HepG2 (cell line): ENCODE data around the gene PCOLCE2. TPM values are rescaled to one million over a fixed set of nuclear protein-coding genes. Genes with fewer than 3 reads are reported as not detected.

Experiments
- ELF4 ChIP-seq: sonication (generic); formaldehyde crosslinking; IDR thresholded peaks from 2 replicates; pipeline ENCODE4 v1.5.0; 2020; ENCODE audit warnings: missing genetic modification reagents, mild to moderate bottlenecking, moderate library complexity, borderline replicate concordance
- EP300 ChIP-seq, 3 experiments: sonication (generic) in 1 of 3; formaldehyde crosslinking in 1 of 3; IDR thresholded peaks; 2 replicates each; pipeline versions ENCODE4 v1.5.1 to v1.6.1; 2011 to 2020; ENCODE audit warnings: low read depth in 2 of 3, low read length in 2 of 3, borderline replicate concordance in 1 of 3, improper control_type of control experiment in 1 of 3, mild to moderate bottlenecking in 1 of 3, missing genetic modification reagents in 1 of 3, moderate library complexity in 1 of 3
- FOXP4 ChIP-seq: sonication (generic); formaldehyde crosslinking; IDR thresholded peaks from 2 replicates; pipeline ENCODE4 v1.4.0; 2020; ENCODE audit warnings: missing genetic modification reagents
- GATAD1 ChIP-seq: IDR thresholded peaks from 2 replicates; pipeline ENCODE4 v1.6.1; 2016; ENCODE audit warnings: missing genetic modification reagents, missing compliant biosample characterization
- GATAD2A ChIP-seq: IDR thresholded peaks from 2 replicates; pipeline ENCODE4 v1.6.1; 2016
- LCORL ChIP-seq, 2 experiments: fragments of 450-650 bp in 1 of 2; sonication (generic) in 1 of 2; formaldehyde crosslinking in 1 of 2; IDR thresholded peaks; 2 replicates each; pipeline versions ENCODE4 v1.5.0 to v1.6.1; 2017 to 2020; ENCODE audit warnings: antibody characterized with exemption in 1 of 2, missing genetic modification reagents in 1 of 2
- MAFF ChIP-seq: IDR thresholded peaks from 2 replicates; pipeline ENCODE4 v1.6.1; 2011; ENCODE audit warnings: low read depth, low read length, improper control_type of control experiment
- MED1 ChIP-seq: sonication (generic); formaldehyde crosslinking; IDR thresholded peaks from 2 replicates; pipeline ENCODE4 v1.4.0; 2020; ENCODE audit warnings: missing genetic modification reagents
- NR2F1 ChIP-seq, 2 experiments: fragments of 450-650 bp in 1 of 2; formaldehyde crosslinking in 1 of 2; IDR thresholded peaks; 2 replicates each; pipeline versions ENCODE4 v1.5.0 to v1.6.1; 2016 to 2020; ENCODE audit warnings: mild to moderate bottlenecking in 1 of 2, missing compliant biosample characterization in 1 of 2, missing genetic modification reagents in 1 of 2, moderate library complexity in 1 of 2
- RFXAP ChIP-seq: sonication (generic); formaldehyde crosslinking; IDR thresholded peaks from 2 replicates; pipeline ENCODE4 v1.4.0; 2020; ENCODE audit warnings: missing genetic modification reagents, borderline replicate concordance
- SRF ChIP-seq: IDR thresholded peaks from 2 replicates; pipeline ENCODE4 v1.6.1; 2011; ENCODE audit warnings: mild to moderate bottlenecking, low read depth, low read length, moderate library complexity
- ZNF451 ChIP-seq: sonication (generic); formaldehyde crosslinking; IDR thresholded peaks from 2 replicates; pipeline ENCODE4 v1.5.0; 2020; ENCODE audit warnings: mild to moderate bottlenecking, missing genetic modification reagents
- ZNF644 ChIP-seq: IDR thresholded peaks from 2 replicates; pipeline ENCODE4 v1.6.1; 2016; ENCODE audit warnings: low read depth
- polyA plus RNA-seq, 8 experiments: library from polyadenylated mRNA; depleted of rRNA in 3 of 8; stranded (reverse) in 7 of 8; unstranded in 1 of 8; fragments of >200 nt; fragmentation: Illumina TruSeq in 4 of 8; extraction: Trizol in 4 of 8; gene quantifications; 2 replicates each; pipeline versions ENCODE4 v1.2.1 to v1.2.3, GENCODE V29; 2011 to 2016; ENCODE audit warnings: low read depth in 4 of 8, missing spikeins in 1 of 8, mixed read lengths in 1 of 8; ENCODE audit not compliant: insufficient read depth in 1 of 8
- total RNA-seq, 5 experiments: library from RNA; depleted of rRNA; stranded (reverse); fragments of >200 nt; fragmentation: Illumina TruSeq; extraction: Trizol; gene quantifications; 2 replicates each; pipeline ENCODE4 v1.2.3, GENCODE V29; 2016; ENCODE audit warnings: low read depth in 1 of 5
- TF ChIP-seq, protein P1 (sequence below): sonication (generic); formaldehyde crosslinking; conservative IDR thresholded peaks from 2 replicates; pipeline ENCODE4 v1.4.0; 2020; ENCODE audit warnings: mild to moderate bottlenecking, missing genetic modification reagents, moderate library complexity
- TF ChIP-seq, protein P2 (sequence below): sonication (generic); formaldehyde crosslinking; conservative IDR thresholded peaks from 2 replicates; pipeline ENCODE4 v1.4.0; 2020; ENCODE audit warnings: missing genetic modification reagents
- TF ChIP-seq, protein P3 (sequence below): sonication (generic); formaldehyde crosslinking; IDR thresholded peaks from 2 replicates; pipeline ENCODE4 v1.4.0; 2020; ENCODE audit warnings: mild to moderate bottlenecking, missing genetic modification reagents
- TF ChIP-seq, protein P4 (sequence below): sonication (generic); formaldehyde crosslinking; IDR thresholded peaks from 2 replicates; pipeline ENCODE4 v1.4.0; 2020; ENCODE audit warnings: missing genetic modification reagents, borderline replicate concordance

Gene PCOLCE2
- total and polyA plus RNA-seq, 2 of the 13 experiments (the other 11 are each of a cell fraction or from before 2014, with no cell fraction given) = 0.71 to 2.0 TPM

- TF ChIP-seq, protein P1, sequence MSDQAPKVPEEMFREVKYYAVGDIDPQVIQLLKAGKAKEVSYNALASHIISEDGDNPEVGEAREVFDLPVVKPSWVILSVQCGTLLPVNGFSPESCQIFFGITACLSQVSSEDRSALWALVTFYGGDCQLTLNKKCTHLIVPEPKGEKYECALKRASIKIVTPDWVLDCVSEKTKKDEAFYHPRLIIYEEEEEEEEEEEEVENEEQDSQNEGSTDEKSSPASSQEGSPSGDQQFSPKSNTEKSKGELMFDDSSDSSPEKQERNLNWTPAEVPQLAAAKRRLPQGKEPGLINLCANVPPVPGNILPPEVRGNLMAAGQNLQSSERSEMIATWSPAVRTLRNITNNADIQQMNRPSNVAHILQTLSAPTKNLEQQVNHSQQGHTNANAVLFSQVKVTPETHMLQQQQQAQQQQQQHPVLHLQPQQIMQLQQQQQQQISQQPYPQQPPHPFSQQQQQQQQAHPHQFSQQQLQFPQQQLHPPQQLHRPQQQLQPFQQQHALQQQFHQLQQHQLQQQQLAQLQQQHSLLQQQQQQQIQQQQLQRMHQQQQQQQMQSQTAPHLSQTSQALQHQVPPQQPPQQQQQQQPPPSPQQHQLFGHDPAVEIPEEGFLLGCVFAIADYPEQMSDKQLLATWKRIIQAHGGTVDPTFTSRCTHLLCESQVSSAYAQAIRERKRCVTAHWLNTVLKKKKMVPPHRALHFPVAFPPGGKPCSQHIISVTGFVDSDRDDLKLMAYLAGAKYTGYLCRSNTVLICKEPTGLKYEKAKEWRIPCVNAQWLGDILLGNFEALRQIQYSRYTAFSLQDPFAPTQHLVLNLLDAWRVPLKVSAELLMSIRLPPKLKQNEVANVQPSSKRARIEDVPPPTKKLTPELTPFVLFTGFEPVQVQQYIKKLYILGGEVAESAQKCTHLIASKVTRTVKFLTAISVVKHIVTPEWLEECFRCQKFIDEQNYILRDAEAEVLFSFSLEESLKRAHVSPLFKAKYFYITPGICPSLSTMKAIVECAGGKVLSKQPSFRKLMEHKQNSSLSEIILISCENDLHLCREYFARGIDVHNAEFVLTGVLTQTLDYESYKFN (CRISPR knock-in tag) = peak; percentile 70
- TF ChIP-seq GATAD1 (CRISPR knock-in tag) = peak; percentile 25; the same call in 1 of the 2 replicates
- TF ChIP-seq ZNF644 (CRISPR knock-in tag) = peak; percentile 82
- peak; percentile 95 for TF ChIP-seq GATAD2A (CRISPR knock-in tag)
- no peak for TF ChIP-seq ZNF451 (CRISPR knock-in tag)
- no peak for TF ChIP-seq LCORL (IDR thresholded peaks at IDR 0.05)
- no peak for TF ChIP-seq LCORL (CRISPR knock-in tag; IDR thresholded peaks at IDR 0.05)
- TF ChIP-seq, protein P2, sequence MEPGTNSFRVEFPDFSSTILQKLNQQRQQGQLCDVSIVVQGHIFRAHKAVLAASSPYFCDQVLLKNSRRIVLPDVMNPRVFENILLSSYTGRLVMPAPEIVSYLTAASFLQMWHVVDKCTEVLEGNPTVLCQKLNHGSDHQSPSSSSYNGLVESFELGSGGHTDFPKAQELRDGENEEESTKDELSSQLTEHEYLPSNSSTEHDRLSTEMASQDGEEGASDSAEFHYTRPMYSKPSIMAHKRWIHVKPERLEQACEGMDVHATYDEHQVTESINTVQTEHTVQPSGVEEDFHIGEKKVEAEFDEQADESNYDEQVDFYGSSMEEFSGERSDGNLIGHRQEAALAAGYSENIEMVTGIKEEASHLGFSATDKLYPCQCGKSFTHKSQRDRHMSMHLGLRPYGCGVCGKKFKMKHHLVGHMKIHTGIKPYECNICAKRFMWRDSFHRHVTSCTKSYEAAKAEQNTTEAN (CRISPR knock-in tag) = no peak
- no peak for TF ChIP-seq SRF
- peak; percentile 74 for TF ChIP-seq MED1 (CRISPR knock-in tag)
- TF ChIP-seq, protein P3, sequence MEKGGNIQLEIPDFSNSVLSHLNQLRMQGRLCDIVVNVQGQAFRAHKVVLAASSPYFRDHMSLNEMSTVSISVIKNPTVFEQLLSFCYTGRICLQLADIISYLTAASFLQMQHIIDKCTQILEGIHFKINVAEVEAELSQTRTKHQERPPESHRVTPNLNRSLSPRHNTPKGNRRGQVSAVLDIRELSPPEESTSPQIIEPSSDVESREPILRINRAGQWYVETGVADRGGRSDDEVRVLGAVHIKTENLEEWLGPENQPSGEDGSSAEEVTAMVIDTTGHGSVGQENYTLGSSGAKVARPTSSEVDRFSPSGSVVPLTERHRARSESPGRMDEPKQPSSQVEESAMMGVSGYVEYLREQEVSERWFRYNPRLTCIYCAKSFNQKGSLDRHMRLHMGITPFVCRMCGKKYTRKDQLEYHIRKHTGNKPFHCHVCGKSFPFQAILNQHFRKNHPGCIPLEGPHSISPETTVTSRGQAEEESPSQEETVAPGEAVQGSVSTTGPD (CRISPR knock-in tag) = no peak
- peak; percentile 93 for TF ChIP-seq MAFF
- TF ChIP-seq, protein P4, sequence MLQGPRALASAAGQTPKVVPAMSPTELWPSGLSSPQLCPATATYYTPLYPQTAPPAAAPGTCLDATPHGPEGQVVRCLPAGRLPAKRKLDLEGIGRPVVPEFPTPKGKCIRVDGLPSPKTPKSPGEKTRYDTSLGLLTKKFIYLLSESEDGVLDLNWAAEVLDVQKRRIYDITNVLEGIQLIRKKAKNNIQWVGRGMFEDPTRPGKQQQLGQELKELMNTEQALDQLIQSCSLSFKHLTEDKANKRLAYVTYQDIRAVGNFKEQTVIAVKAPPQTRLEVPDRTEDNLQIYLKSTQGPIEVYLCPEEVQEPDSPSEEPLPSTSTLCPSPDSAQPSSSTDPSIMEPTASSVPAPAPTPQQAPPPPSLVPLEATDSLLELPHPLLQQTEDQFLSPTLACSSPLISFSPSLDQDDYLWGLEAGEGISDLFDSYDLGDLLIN (CRISPR knock-in tag) = no peak
- TF ChIP-seq EP300 (IDR thresholded peaks at IDR 0.05; ENCODE audit: low read depth in 2 of 2, low read length in 2 of 2) = peak; percentile 64 to 70; a peak in 3 of 4 replicates
- TF ChIP-seq EP300 (CRISPR knock-in tag; IDR thresholded peaks at IDR 0.05; ENCODE audit: borderline replicate concordance) = no peak
- TF ChIP-seq NR2F1 (CRISPR knock-in tag; IDR thresholded peaks at IDR 0.05) = peak; percentile 78 to 82
- 0 out of 2 replicates have a peak, but pooled peaks have one; percentile 27 for TF ChIP-seq RFXAP
- TF ChIP-seq FOXP4 (CRISPR knock-in tag) = peak; percentile 15; the same call in 1 of the 2 replicates
- TF ChIP-seq ELF4 (CRISPR knock-in tag) = no peak
Measured at GRCh38 chr3:142850395-142851023, 38.4 kb downstream of the PCOLCE2 start (continued).
